Gastroesophageal sphincter (tissue), 4 donors: Measurements from ENCODE around the gene ARHGEF17. TPM values are rescaled to one million over a fixed set of nuclear protein-coding genes. Genes with fewer than 3 reads are reported as not detected.

ENCODE experiments used
- ATAC-seq: fragments of 150-250 bp; one replicate; pipeline ENCODE4 v1.9.1; 2016; ENCODE audit warnings: mild to moderate bottlenecking, moderate library complexity
- H3K27ac ChIP-seq, 4 donors: fragments of 200-600 bp; sonication (generic) in 3 of 4; 1 replicate in 3 of 4; 2 replicates in 1 of 4; pipeline ENCODE4 v1.5.1; 2016 to 2019
- H3K27me3 ChIP-seq: fragments of 200-600 bp; sonication (generic); one replicate; pipeline ENCODE4 v1.5.1; 2019
- H3K36me3 ChIP-seq, 2 donors: fragments of 200-600 bp; sonication (generic); one replicate each; pipeline ENCODE4 v1.5.1; 2019; ENCODE audit warnings: control low read depth in 1 of 2
- H3K4me1 ChIP-seq, 3 donors: fragments of 200-600 bp; sonication (generic); 1 replicate in 2 of 3; 2 replicates in 1 of 3; pipeline ENCODE4 v1.5.1; 2016 to 2019; ENCODE audit warnings: control low read depth in 2 of 3
- H3K4me3 ChIP-seq, 2 donors: fragments of 200-600 bp; sonication (generic); one replicate each; pipeline ENCODE4 v1.5.1; 2019; ENCODE audit warnings: mild to moderate bottlenecking in 1 of 2, moderate library complexity in 1 of 2
- H3K9me3 ChIP-seq, 3 donors: fragments of 200-600 bp; sonication (generic); one replicate each; pipeline ENCODE4 v1.5.1; 2017 to 2019; ENCODE audit warnings: control low read depth in 2 of 3
- CTCF ChIP-seq, 4 experiments: fragments of 200-600 bp in 2 of 4; fragments of 450-650 bp in 2 of 4; sonication (generic) in 1 of 4; IDR thresholded peaks; one replicate each; pipeline ENCODE4 v1.5.1; 2017 to 2019; ENCODE audit warnings: antibody characterized with exemption in 4 of 4, mild to moderate bottlenecking in 2 of 4, moderate library complexity in 2 of 4
- EP300 ChIP-seq: sonication (generic); formaldehyde crosslinking; IDR thresholded peaks from one replicate; pipeline ENCODE4 v1.6.1; 2017; ENCODE audit warnings: antibody characterized with exemption, mild to moderate bottlenecking
- POLR2A ChIP-seq, 2 donors: fragments of 450-650 bp; IDR thresholded peaks; one replicate each; pipeline ENCODE4 v1.6.1; 2017; ENCODE audit warnings: antibody characterized with exemption in 2 of 2, mild to moderate bottlenecking in 2 of 2, moderate library complexity in 1 of 2
- POLR2AphosphoS5 ChIP-seq: sonication (generic); formaldehyde crosslinking; IDR thresholded peaks from one replicate; pipeline ENCODE4 v1.6.1; 2017; ENCODE audit warnings: antibody characterized with exemption
- WGBS, 2 donors: methylation state at CpG; one replicate each; pipeline ENCODE4 v1.1.5; 2018; ENCODE audit warnings: low coverage in 1 of 2; 5-methylcytosine and 5-hydroxymethylcytosine counted together
- total RNA-seq, 4 donors: library from RNA; depleted of rRNA; stranded (reverse); fragments of >200 nt; gene quantifications; one replicate each; pipeline ENCODE4 v1.1.0, GENCODE V29; 2016

ARHGEF17 gene
- total RNA-seq, 4 donors from 2014 or later: 52.5 to 169 (median 84.4) TPM

- Histone ChIP-seq H3K36me3 (no peaks in the 10 kb centered on the region), H3K4me1 (peaks cover 0 to 24% (median 0%) of the 10 kb centered on the region in 3 donors), H3K9me3 (no peaks in the 10 kb centered on the region), H3K4me3 (no peak overlapping the region), H3K27me3 (no peaks in the 10 kb centered on the region), H3K27ac (no peak overlapping the region)
- ATAC-seq: no peak
- WGBS, 2 donors: 59 to 60% methylated on average over 3 to 6 of the region's 7 CpGs
- TF ChIP-seq POLR2A (IDR thresholded peaks at IDR 0.05): no peak
- TF ChIP-seq EP300: no peak
- TF ChIP-seq POLR2AphosphoS5: no peak
- TF ChIP-seq CTCF (IDR thresholded peaks at IDR 0.05): no peak
Observed at GRCh38 chr11:73396985-73397384, 88.9 kb downstream of the ARHGEF17 start.

- H3K36me3 ChIP-seq: no peaks in the 10 kb centered on the region
- TF ChIP-seq EP300 (no peak), CTCF (IDR thresholded peaks at IDR 0.05) (no peak), POLR2A (IDR thresholded peaks at IDR 0.05) (no peak), POLR2AphosphoS5 (no peak)
- no peak for ATAC-seq
- no peaks in the 10 kb centered on the region for H3K27me3 ChIP-seq
- 81% methylated on average over 4 of the region's 8 CpGs; no CpG with 5 or more reads in 1 of the 2 donors for WGBS, 2 donors
- H3K9me3 ChIP-seq: no peaks in the 10 kb centered on the region
- H3K4me3 ChIP-seq: no peak overlapping the region
- H3K27ac ChIP-seq: no peak overlapping the region
- peaks cover 0 to 24% (median 0%) of the 10 kb centered on the region in 3 donors for H3K4me1 ChIP-seq
Observed at GRCh38 chr11:73397468-73398131, 89.5 kb downstream of the ARHGEF17 start.

GRCh38 chr11:73398132-73398526 is 90.1 kb downstream of the ARHGEF17 start:
- Histone ChIP-seq H3K4me3 (no peak overlapping the region), H3K27ac (no peak overlapping the region), H3K27me3 (no peaks in the 10 kb centered on the region), H3K9me3 (no peaks in the 10 kb centered on the region), H3K36me3 (no peaks in the 10 kb centered on the region), H3K4me1 (peaks cover 0 to 21% (median 0%) of the 10 kb centered on the region in 3 donors)
- no peak for ATAC-seq
- WGBS, 2 donors: 100% methylated on average over 1 of the region's 5 CpGs; no CpG with 5 or more reads in 1 of the 2 donors
- TF ChIP-seq EP300 (no peak), POLR2AphosphoS5 (no peak), POLR2A (IDR thresholded peaks at IDR 0.05) (no peak), CTCF (IDR thresholded peaks at IDR 0.05) (no peak)

GRCh38 chr11:73398721-73399120 is 90.6 kb downstream of the ARHGEF17 start:
- H3K27ac ChIP-seq: no peak overlapping the region
- WGBS, 2 donors: 40% methylated on average over 1 of the region's 2 CpGs; no CpG with 5 or more reads in 1 of the 2 donors

More at GRCh38 chr11:73398721-73399120, 90.6 kb downstream of the ARHGEF17 start:
- ATAC-seq: no peak
- H3K4me3 ChIP-seq: no peak overlapping the region
- no peaks in the 10 kb centered on the region for H3K9me3 ChIP-seq
- TF ChIP-seq CTCF (IDR thresholded peaks at IDR 0.05): no peak
- TF ChIP-seq EP300: no peak
- TF ChIP-seq POLR2AphosphoS5: no peak
- TF ChIP-seq POLR2A (IDR thresholded peaks at IDR 0.05): no peak
- H3K27me3 ChIP-seq: no peaks in the 10 kb centered on the region
- H3K4me1 ChIP-seq: peaks cover 0 to 17% (median 0%) of the 10 kb centered on the region in 3 donors
- no peaks in the 10 kb centered on the region for H3K36me3 ChIP-seq
